NCI-H187 (cell line): ENCODE data around the gene BCL2.

ENCODE experiments used
- DNase-seq, 2 experiments: peaks; one replicate each; lab custom pipeline; 2025; lab: John Stamatoyannopoulos, UW

The BCL2 gene

DNA sequence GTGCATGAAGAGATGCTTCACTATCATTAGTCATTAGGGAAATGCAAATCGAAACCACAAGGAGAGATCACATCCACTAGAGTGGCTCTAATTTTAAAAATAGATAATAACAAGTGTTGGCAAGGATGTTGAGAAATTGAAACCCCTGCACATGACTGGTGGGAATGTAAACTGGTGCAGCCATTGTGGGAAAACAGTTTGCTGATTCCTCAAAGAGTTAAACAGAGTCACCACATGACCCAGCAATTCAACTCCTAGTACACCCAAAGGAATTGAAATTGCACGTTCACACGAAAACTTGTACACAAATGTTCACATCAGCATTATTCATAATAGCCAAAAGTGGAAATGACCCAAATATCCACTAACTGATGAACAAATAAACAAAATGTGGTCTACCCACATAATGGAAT, 179.5 kb downstream of the BCL2 start:
- DNase-seq = no peak

- no peak for DNase-seq
These were observed 180.9 kb downstream of the BCL2 start for GRCh38 chr18:63138436-63139340.

DNA sequence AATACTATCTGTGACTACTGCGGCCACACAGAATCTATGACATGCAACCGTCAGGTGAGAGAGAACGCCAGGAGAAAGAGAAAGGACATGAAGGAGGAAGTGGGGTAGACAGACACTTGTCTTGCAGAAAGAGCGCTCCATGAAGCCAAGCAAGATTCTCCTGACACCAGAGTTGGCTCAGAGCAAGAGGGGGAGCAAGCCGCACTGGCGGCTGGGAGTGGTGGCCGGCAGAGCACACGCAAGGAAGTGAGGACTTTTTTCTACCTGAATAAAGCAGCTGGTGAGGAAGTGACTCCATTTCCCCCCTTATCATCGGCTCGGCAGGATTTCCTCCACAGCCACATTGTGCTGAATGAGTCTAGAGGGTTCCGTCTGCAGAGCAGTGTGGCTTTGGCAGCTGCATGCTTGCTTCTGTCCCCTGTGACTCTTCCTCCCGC, 181.6 kb downstream of the BCL2 start:
- DNase-seq = no peak

- DNase-seq = no peak
These were observed 184.5 kb downstream of the BCL2 start for GRCh38 chr18:63135101-63135500.

DNA sequence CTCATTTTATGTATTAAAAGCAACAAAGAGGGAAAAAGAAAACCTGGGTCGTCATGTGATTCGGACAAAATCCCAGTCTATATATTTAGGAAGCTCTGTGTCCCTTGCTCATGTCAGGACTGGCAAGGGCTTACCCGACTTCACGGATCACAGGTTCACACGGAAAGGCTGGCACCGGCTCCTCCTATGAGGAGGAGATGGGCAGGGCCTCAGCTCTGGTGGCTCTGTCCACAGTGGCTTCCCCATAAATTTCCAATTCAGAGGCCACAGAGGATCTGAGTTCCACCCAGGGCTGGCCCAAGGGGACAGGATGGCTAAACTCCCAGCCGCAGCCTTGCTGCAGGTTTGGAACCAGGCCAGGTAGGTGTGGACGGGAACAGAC, 186.8 kb downstream of the BCL2 start:
- no peak for DNase-seq

DNA sequence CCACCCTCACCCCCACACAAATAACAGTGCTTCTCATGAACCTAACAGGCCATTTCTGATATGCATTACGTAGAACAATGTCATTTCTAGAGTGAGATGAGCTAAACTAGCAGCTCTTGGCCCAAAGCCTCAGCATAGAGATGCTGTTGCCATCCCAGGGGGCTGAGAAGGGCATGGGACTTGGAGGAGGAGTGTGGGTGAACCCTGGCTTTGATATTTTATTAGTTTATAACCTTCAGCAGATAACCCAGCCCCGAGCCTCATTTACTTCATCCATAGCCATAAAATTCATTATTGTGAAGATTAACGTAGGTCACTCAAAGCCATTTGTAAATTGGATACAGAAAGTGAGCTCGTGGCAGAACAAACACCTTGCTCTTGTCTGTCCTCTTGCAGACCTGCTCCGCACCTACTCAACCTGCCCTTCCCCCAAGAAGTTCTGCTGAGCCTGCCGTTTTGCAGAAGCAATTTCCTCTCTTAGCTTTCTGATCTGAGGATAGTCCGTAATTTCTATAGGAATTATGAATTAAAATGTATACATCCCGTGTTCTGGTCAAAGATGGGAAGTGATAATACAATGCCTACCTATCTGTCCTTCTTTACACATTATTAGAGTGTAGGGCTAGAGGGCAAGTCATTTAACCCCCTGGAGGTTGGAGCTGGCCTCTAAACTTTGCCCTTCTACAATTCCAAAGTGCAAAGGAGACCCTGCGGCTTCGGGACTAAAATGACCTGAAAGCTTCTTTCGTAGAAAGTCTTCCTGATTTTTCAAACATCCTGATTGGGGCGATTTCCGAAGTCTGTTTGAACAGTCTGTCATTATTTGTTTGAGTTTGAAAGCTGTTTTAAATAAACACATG, 187.4 kb downstream of the BCL2 start:
- DNase-seq = no peak

GRCh38 chr18:63131106-63131958, 188.2 kb downstream of the BCL2 start:
- DNase-seq = peak in 1 of 2 experiments; percentile 13

DNA sequence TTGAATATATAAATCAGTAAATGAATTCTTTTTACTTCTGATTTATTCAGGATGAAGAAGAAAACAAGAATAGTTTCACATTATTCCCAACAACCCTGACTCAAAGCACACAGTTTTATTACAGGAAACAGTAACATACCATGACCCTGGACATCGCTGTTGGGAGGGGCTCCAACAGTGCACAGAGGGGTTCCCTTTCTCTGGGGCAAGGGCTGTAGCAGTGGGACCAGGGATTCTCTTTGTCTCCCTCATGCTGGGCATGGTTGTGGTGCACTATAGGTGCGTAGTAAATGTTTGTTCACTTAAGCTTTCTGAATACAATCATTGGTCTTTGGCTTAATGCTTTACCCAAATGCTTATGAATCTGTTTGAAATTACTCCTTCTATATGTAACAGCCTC, 189.4 kb downstream of the BCL2 start:
- no peak for DNase-seq

- DNase-seq = no peak
These were observed 191.2 kb downstream of the BCL2 start for GRCh38 chr18:63128237-63128974.

- DNase-seq = no peak
These were observed 193.2 kb downstream of the BCL2 start for GRCh38 chr18:63126134-63127069.

- DNase-seq = no peak
These were observed 198.9 kb downstream of the BCL2 start for GRCh38 chr18:63120620-63121019.

DNA sequence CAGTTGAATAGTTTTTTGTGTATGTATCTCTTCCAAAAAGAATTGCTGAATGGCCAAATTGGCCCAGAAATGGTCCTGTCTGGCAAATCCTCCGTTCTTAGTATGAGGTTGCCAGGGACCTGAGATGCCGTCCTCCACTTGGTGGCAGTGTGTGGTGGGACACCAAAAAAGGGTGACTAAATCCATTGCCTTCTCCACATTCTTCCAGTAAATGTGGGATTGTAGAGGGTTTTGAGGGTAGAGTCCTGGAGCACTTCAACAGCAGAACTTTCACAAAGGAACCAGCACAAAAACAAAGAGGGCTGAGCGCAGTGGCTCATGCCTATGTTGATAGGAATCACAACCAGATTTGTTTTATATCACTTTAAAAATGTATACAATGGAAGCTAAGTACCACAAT, 199.9 kb downstream of the BCL2 start:
- DNase-seq = no peak

DNA sequence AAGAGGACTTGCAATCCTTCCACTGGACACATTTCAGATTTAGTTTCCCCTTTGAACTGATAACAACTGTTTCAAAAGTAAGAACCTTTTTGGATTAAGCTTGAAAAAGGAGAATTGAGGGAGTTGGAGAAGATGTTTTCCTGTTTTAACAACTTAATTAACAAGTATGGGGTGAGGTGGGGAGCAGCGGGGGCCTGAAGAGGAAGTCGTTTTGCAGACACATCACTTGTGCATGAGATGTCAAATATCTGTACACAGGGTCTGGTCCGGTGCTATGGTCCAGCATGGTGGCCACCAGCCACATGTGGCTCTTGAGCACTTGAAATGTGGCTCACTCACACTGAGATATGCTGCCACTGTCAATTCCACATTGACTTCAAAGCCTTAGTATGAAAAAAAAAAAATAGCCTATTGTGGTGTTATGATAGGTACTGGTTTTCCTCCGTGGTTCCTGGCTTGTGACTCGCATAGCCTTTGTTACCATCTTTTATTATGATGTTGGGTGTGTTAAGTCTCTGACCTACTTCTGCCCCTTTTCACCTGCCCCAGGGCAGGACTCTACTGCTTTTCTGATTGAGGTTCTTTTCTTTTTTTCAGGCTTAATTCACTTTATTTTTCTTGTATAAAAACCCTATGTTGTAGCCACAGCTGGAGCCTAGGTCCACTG, 205.5 kb downstream of the BCL2 start:
- no peak for DNase-seq

GRCh38 chr18:63112706-63113105, 206.9 kb downstream of the BCL2 start:
- DNase-seq = no peak

- DNase-seq = no peak
These were observed 207.7 kb downstream of the BCL2 start for GRCh38 chr18:63111671-63112402.

GRCh38 chr18:63109802-63110201, 209.8 kb downstream of the BCL2 start:
- no peak for DNase-seq

DNA sequence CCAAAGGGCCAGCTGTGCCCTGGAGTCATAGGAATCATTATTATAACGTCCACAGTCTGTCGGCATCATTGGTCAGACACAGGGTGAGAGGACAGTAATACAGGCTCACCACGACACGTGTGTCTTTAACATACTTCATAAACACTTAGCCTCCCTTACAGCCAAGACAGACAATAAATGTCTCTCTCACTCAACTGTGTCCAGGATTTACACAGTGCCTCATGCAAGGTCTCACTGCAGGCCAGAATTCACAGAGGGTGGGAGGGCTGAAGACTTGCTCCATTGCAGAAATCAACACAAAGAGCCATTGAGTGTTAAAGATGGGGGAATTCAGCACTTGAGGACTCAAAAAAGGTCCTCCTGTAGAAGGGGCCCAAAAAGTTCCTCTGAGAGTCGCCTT, 210.5 kb downstream of the BCL2 start:
- no peak for DNase-seq

- no peak for DNase-seq
These were observed 211.6 kb downstream of the BCL2 start for GRCh38 chr18:63107931-63108330.
